NCI-H1694 (cell line): Measurements from ENCODE around the gene ATP10B.

Experiments used
- DNase-seq: peaks from one replicate; lab custom pipeline; 2025; lab: John Stamatoyannopoulos, UW

ATP10B gene

GRCh38 chr5:160685695-160686094 is 166.3 kb downstream of the ATP10B start:
- DNase-seq, result no peak

DNA sequence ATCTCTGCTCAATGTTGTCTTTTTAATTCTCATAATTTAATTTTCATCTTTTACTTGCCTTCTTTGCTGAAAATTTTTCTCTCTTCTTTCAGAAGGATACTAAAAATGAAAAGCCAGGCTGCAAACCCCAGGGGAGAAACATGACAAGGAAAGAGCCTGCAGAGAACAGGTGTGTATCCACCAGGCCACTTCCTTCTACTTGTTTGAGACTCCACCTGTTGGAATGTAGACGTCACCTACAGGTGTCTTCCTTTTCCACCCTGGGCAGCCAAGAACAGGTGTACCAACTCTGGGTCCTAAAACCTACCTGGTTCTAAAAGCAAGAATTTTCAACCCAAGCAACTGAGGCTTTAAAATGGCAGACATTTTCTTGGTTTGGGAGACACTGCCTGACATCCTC is 166.8 kb downstream of the ATP10B start:
- no peak for DNase-seq

- DNase-seq, result no peak
Measured at GRCh38 chr5:160679567-160680309, 172.3 kb downstream of the ATP10B start.

GRCh38 chr5:160675988-160676387 is 176.0 kb downstream of the ATP10B start:
- no peak for DNase-seq

- DNase-seq, result no peak
Measured at GRCh38 chr5:160674901-160675300, 177.1 kb downstream of the ATP10B start.

GRCh38 chr5:160672521-160672920 is 179.5 kb downstream of the ATP10B start:
- DNase-seq, result no peak

DNA sequence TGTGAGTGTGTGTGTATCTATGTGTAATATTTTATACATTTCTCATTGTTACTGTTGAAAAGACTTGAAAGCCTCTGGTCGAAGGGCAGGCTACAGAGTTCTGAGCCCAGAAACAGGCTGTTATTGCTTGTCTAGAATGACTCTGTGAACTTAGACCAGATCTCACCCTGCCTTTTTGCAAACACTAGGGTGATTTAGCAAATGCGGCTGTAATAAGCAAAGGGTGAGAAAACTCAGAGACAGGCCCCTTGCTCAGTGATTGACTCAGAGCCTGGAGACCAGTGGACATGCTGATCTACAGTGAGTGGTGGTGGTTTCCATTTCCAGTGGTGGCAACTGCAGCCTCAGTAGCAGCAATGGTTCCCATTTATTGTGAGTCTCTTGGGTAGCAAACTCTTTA is 183.7 kb downstream of the ATP10B start:
- no peak for DNase-seq

GRCh38 chr5:160667160-160667559 is 184.9 kb downstream of the ATP10B start:
- no peak for DNase-seq

GRCh38 chr5:160665460-160665859 is 186.6 kb downstream of the ATP10B start:
- no peak for DNase-seq

- no peak for DNase-seq
Measured at GRCh38 chr5:160660132-160660531, 191.9 kb downstream of the ATP10B start.

- DNase-seq, result no peak
Measured at GRCh38 chr5:160657622-160658458, 194.2 kb downstream of the ATP10B start.

DNA sequence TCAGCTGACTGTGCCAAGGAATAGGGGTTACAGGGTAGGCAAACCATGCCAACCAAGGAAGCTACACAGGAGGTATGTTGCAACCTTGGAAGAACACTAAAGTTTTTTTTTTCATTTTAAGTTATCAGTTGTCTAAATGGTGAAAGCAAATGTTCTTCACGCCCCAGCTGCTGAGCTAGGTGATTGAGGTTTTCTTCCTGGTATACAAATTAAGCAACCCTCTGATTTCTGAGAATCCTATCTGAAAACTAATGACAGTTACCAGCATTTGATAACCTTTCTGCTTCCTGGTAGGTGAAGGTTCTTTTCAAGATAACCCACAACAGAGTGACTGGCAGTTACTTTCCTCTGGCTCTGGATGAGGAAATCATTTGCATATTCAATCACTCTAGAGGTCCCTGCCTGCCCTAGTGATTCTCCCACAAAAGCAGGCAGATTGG is 194.9 kb downstream of the ATP10B start:
- no peak for DNase-seq

DNA sequence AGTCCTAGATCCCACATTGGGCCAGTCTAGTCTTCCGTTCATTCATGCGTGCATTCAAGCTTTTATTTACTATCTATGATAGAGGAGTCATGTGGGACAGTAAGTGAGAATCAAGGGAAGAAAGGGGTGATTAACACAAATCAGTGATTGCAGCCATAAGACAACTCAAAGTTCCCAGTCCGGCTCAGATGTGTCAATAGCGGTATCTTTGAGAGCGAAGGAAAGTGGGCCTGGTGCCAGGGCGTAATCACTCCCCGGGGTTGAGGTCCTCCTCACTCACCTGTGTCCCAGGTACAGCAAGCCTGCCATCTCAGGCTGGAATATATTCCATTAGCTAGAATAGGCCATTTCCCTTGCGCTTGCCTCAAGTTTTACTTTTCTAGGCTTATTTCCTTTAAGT is 196.3 kb downstream of the ATP10B start:
- DNase-seq, result no peak

DNA sequence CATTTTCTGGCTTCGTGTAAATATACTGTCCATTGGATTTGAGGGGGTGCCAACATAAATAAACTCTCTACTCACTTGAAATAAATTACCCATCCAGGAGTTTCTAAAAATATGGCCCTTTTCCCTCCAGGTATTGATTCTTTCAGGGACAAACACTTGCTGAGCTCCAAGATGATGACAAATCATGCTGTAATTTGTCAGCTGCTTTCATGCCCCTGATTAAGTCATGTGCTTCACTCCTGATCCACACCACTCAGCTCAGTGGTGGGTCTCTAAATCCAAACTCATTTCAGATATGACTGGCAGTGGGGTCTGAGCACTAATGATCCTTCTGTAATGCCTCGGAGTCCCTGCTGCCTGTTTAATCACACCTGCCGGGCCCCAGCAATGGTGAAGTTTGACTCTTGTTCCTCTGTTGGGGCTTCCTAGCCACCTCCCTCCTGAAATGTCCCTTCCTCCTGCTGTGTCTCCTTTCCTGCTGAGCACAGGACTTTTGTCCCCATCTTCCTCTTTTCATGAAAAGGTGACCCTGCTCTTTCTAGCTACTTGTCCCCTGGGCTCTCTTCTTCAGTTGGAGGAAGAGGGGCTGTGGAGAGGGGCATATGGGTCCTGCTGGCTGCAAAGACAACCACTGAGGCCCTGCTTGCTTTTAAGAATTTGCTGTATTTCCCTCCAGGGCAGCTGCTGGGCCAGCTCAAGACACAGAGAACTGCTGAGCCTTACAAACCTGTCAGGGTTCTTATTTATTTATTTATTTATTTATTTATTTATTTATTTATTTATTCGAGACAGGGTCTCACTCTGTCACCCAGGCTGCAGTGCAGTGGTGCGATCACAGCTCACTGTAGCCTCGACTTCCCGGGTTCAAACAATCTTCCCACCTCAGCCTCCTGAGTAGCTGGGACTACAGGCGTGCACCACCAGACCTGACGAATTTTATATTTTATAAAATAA is 200.0 kb downstream of the ATP10B start:
- DNase-seq, result no peak

GRCh38 chr5:160649304-160649703 is 202.7 kb downstream of the ATP10B start:
- DNase-seq, result peak; percentile 13

GRCh38 chr5:160646033-160646432 is 206.0 kb downstream of the ATP10B start:
- no peak for DNase-seq

- no peak for DNase-seq
Measured at GRCh38 chr5:160643616-160644240, 208.3 kb downstream of the ATP10B start.

DNA sequence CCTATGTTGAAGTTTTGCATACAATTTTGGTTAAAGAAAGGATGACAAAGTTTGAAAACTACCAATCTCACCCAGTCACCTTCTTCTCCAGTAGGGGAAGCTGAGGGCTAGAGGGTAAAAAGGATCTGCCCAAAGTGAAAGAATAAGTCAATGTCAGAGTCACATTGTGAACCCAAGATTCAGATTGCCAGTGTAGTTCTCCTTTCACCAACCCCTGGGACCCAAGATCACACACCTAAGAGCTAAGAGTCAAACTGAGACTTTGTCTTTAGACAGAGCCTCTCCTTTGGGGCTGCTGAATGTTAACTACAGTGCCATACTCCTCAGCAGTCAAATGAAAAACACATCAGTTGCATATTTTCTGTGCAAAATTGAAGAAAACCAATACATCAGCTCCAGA is 210.6 kb downstream of the ATP10B start:
- no peak for DNase-seq

DNA sequence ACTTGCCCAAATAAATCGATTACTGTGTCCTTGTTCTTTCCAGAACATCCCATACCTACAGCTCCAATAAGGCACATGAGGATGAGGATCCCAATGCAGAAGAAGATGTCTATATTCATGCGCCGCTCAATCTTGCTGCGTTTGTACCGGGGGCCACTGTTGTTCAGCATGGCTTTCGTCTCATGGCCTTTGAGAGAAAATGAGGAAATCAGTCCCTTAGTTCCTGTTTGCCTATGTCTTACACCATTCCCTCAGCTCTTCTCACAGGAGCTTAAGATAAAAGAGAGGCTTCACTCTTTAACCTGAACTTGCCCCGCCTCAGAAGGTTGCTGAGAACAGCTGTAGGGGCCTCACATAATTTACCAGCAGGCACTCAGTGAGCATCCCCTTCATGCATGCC is 211.6 kb downstream of the ATP10B start:
- DNase-seq, result no peak

DNA sequence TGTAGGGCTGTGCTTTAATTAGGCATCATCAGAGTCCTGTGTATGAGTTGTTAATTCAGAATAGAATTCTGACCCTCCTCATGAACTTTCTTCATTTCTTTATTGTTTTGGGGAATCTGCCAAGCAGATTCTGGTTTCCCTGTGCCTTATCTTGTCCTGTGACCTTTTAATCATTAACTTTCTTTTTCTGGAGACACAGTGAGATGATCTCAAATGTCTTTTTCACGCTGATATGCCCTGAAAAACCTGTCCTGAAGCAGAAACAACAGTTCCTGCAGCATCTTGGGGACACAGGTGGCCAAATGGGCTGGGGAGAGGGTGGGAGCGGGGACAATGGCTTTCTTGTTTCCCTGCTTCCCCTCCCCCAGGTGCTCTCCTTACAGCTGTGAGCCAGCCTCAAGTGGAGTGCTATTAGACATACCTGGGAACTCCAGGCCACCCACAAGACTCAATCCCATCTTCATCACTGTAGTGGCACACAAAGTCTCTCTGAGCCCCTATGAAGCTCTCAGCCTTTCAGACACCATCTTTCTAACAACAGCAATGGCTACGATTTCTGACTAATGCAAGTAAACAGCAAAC is 213.8 kb downstream of the ATP10B start:
- no peak for DNase-seq

GRCh38 chr5:160637357-160638090 is 214.5 kb downstream of the ATP10B start:
- no peak for DNase-seq
